SK-N-SH (cell line): ENCODE results near the gene PRSS3. TPM values are rescaled to one million over a fixed set of nuclear protein-coding genes. Genes with fewer than 3 reads are reported as not detected.

Experiments
- CTCF ChIA-PET: fragments of 300-600, 350-600 bp; formaldehyde crosslinking; extraction: SDS; loops from one replicate; lab custom pipeline; 2021; lab: Yijun Ruan, JAX
- POLR2A ChIA-PET: fragments of 350-600 bp; sonication (Branson Sonifier 250); formaldehyde crosslinking; extraction: SDS; loops from one replicate; lab custom pipeline; 2020; ENCODE audit warnings: antibody characterized with exemption, inconsistent platforms; lab: Yijun Ruan, JAX
- DNase-seq: peaks from one replicate; pipeline ENCODE4 v3.0.0; 2012
- H2AFZ ChIP-seq: fragments of 200-600 bp; sonication (generic); 2 replicates; pipeline ENCODE4 v1.8.1; 2016; ENCODE audit warnings: antibody characterized with exemption, mild to moderate bottlenecking, low read depth
- H3F3A ChIP-seq: fragments of 200-600 bp; sonication (generic); replicated peaks from 2 replicates; pipeline ENCODE3; 2016; ENCODE audit warnings: antibody characterized with exemption, mild to moderate bottlenecking; ENCODE audit not compliant: insufficient read depth
- H3K27ac ChIP-seq, 2 experiments: fragments of 200-500 bp in 1 of 2; fragments of 200-600 bp in 1 of 2; sonication (Bioruptor generic) in 1 of 2; sonication (generic), shearing (Covaris generic) in 1 of 2; 2 replicates each; pipeline versions ENCODE4 v1.5.1 to v1.6.1; 2014 to 2016; ENCODE audit warnings: low read depth in 2 of 2, inconsistent platforms in 1 of 2, low read length in 1 of 2, mild to moderate bottlenecking in 1 of 2, mixed read lengths in 1 of 2
- H3K27me3 ChIP-seq: fragments of 200-600 bp; sonication (generic), shearing (Covaris generic); 2 replicates; pipeline ENCODE4 v1.6.1; 2016; ENCODE audit warnings: mixed run types; ENCODE audit not compliant: insufficient read depth
- H3K36me3 ChIP-seq, 2 experiments: fragments of 200-500 bp in 1 of 2; fragments of 200-600 bp in 1 of 2; sonication (Bioruptor generic) in 1 of 2; sonication (generic) in 1 of 2; replicated peaks in 1 of 2; 2 replicates each; pipeline versions ENCODE3 to v1.5.1; 2014 to 2016; ENCODE audit warnings: low read length in 1 of 2, mild to moderate bottlenecking in 1 of 2; ENCODE audit not compliant: insufficient read depth in 2 of 2, control insufficient read depth in 1 of 2
- H3K4me1 ChIP-seq, 2 experiments: fragments of 200-500 bp in 1 of 2; fragments of 200-600 bp in 1 of 2; sonication (Bioruptor generic) in 1 of 2; sonication (generic), shearing (Covaris generic) in 1 of 2; 2 replicates each; pipeline versions ENCODE4 v1.5.1 to v1.6.1; 2014 to 2016; ENCODE audit warnings: low read depth in 1 of 2, low read length in 1 of 2, mixed run types in 1 of 2; ENCODE audit not compliant: insufficient read depth in 2 of 2, control insufficient read depth in 1 of 2
- H3K4me2 ChIP-seq: fragments of 200-600 bp; sonication (generic), shearing (Covaris generic); 2 replicates; pipeline ENCODE4 v1.6.1; 2017; ENCODE audit warnings: mixed run types
- H3K4me3 ChIP-seq, 2 experiments: fragments of 200-500 bp in 1 of 2; fragments of 200-600 bp in 1 of 2; sonication (Bioruptor generic) in 1 of 2; sonication (generic), shearing (Covaris generic) in 1 of 2; 2 replicates each; pipeline versions ENCODE4 v1.5.1 to v1.8.1; 2014 to 2016; ENCODE audit warnings: low read depth in 2 of 2, inconsistent platforms in 1 of 2, low read length in 1 of 2, mild to moderate bottlenecking in 1 of 2, mixed read lengths in 1 of 2, moderate library complexity in 1 of 2
- H3K79me2 ChIP-seq: fragments of 200-600 bp; sonication (generic); 2 replicates; pipeline ENCODE4 v1.8.1; 2017; ENCODE audit warnings: mild to moderate bottlenecking; ENCODE audit not compliant: insufficient read depth
- H3K9ac ChIP-seq: fragments of 200-600 bp; sonication (generic); 2 replicates; pipeline ENCODE4 v1.6.1; 2017; ENCODE audit warnings: mixed run types
- H3K9me2 ChIP-seq: fragments of 200-600 bp; sonication (generic); 2 replicates; pipeline ENCODE4 v1.6.1; 2017; ENCODE audit warnings: mixed run types
- H3K9me3 ChIP-seq: fragments of 200-600 bp; sonication (generic); 2 replicates; pipeline ENCODE4 v1.6.1; 2017; ENCODE audit warnings: mixed run types, mild to moderate bottlenecking, moderate library complexity
- H4K20me1 ChIP-seq: fragments of 200-600 bp; sonication (generic); 2 replicates; pipeline ENCODE4 v1.6.1; 2017; ENCODE audit warnings: mild to moderate bottlenecking, mixed run types; ENCODE audit not compliant: insufficient read depth
- CTCF ChIP-seq: fragments of 200-600 bp; sonication (generic); IDR thresholded peaks from 2 replicates; pipeline ENCODE4 v1.6.1; 2017; ENCODE audit warnings: antibody characterized with exemption, mild to moderate bottlenecking, moderate library complexity
- ELF1 ChIP-seq: IDR thresholded peaks from 2 replicates; pipeline ENCODE4 v1.4.0; 2012
- EZH2phosphoT487 ChIP-seq: fragments of 200-600 bp; sonication (generic); IDR thresholded peaks from 2 replicates; pipeline ENCODE4 v1.6.1; 2017; ENCODE audit warnings: low read depth, mixed run types, mild to moderate bottlenecking, antibody characterized with exemption, moderate library complexity, borderline replicate concordance
- FOSL2 ChIP-seq: IDR thresholded peaks from 2 replicates; pipeline ENCODE4 v1.4.0; 2012; ENCODE audit warnings: low read depth, mild to moderate bottlenecking, moderate library complexity, borderline replicate concordance
- FOXJ3 ChIP-seq: sonication (generic); formaldehyde crosslinking; IDR thresholded peaks from 2 replicates; pipeline ENCODE4 v1.5.1; 2020; ENCODE audit warnings: mild to moderate bottlenecking, missing genetic modification reagents
- GATA2 ChIP-seq: sonication (generic); formaldehyde crosslinking; IDR thresholded peaks from 2 replicates; pipeline ENCODE4 v1.5.0; 2020; ENCODE audit warnings: mild to moderate bottlenecking, missing genetic modification reagents
- JUND ChIP-seq: IDR thresholded peaks from 2 replicates; pipeline ENCODE4 v1.4.0; 2012
- MEF2A ChIP-seq: IDR thresholded peaks from 2 replicates; pipeline ENCODE4 v1.4.0; 2012; ENCODE audit warnings: low read depth, borderline replicate concordance
- NRF1 ChIP-seq: IDR thresholded peaks from 2 replicates; pipeline ENCODE4 v1.6.1; 2012; ENCODE audit warnings: low read depth, mild to moderate bottlenecking, low read length
- RAD21 ChIP-seq: IDR thresholded peaks from 2 replicates; pipeline ENCODE4 v1.6.1; 2012; ENCODE audit warnings: mild to moderate bottlenecking, low read length
- RCOR1 ChIP-seq: fragments of 150-350 bp; IDR thresholded peaks from 2 replicates; pipeline ENCODE4 v1.6.1; 2017; ENCODE audit warnings: antibody characterized with exemption, low read length
- REST ChIP-seq: IDR thresholded peaks from 2 replicates; pipeline ENCODE4 v1.6.1; 2012; ENCODE audit warnings: mild to moderate bottlenecking, low read depth, low read length, moderate library complexity
- RFX5 ChIP-seq: IDR thresholded peaks from 2 replicates; pipeline ENCODE4 v1.6.1; 2012; ENCODE audit warnings: mild to moderate bottlenecking, improper control_type of control experiment, low read length
- SMC3 ChIP-seq: IDR thresholded peaks from 2 replicates; pipeline ENCODE4 v1.6.1; 2012; ENCODE audit warnings: low read depth, low read length, improper control_type of control experiment
- TEAD4 ChIP-seq: IDR thresholded peaks from 2 replicates; pipeline ENCODE4 v1.4.0; 2012; ENCODE audit warnings: mild to moderate bottlenecking, borderline replicate concordance; ENCODE audit not compliant: insufficient read depth
- USF1 ChIP-seq: IDR thresholded peaks from 2 replicates; pipeline ENCODE4 v1.4.0; 2012; ENCODE audit warnings: low read depth, borderline replicate concordance
- YY1 ChIP-seq: IDR thresholded peaks from 2 replicates; pipeline ENCODE4 v1.4.0; 2012; ENCODE audit warnings: low read depth, mild to moderate bottlenecking
- ZBTB33 ChIP-seq: IDR thresholded peaks from 2 replicates; pipeline ENCODE4 v1.4.0; 2012; ENCODE audit warnings: low read depth, borderline replicate concordance
- WGBS: methylation state at CpG from one replicate; pipeline ENCODE4 v1.1.6; 2017; ENCODE audit warnings: low lambda C conversion rate; 5-methylcytosine and 5-hydroxymethylcytosine counted together
- polyA plus RNA-seq, 3 experiments: library from polyadenylated mRNA; depleted of rRNA; stranded (reverse); fragments of >200 nt; gene quantifications; 2 replicates each; pipeline ENCODE4 v1.2.3, GENCODE V29; 2012

PRSS3 gene
- polyA plus RNA-seq, 1 of the 3 experiments (the other 2 are of a cell fraction): 4.7 TPM

GRCh38 chr9:33840381-33840780, 45.0 kb downstream of the PRSS3 start:
- ChIA-PET CTCF (interaction anchor here (0.9 kb wide), 1 partner anchor 12 kb away, joined by 3 read pairs; no protein-coding TSS in a partner anchor), POLR2A (no interaction called here)
- 77% methylated on average over 2 of the region's 2 CpGs for WGBS
- no peak for TF ChIP-seq ZBTB33
- TF ChIP-seq SMC3: no peak
- Histone ChIP-seq H3K27ac (no peak overlapping the region), H4K20me1 (peaks cover 99% of the 10 kb centered on the region), H3K9me3 (no peaks in the 10 kb centered on the region), H3K9ac (no peak overlapping the region), H3K9me2 (no peaks in the 10 kb centered on the region), H3K4me3 (no peak overlapping the region), H3K4me2 (no peak overlapping the region), H2AFZ (no peak overlapping the region), H3F3A (peaks cover 16% of the 10 kb centered on the region), H3K36me3 (no peaks in the 10 kb centered on the region), H3K79me2 (peaks cover 100% of the 10 kb centered on the region), H3K27me3 (no peaks in the 10 kb centered on the region), H3K4me1 (peaks cover 0 to 12% of the 10 kb centered on the region in 2 experiments; a peak in 2 of 4 replicates)
- DNase-seq: no peak

GRCh38 chr9:33843312-33843961, 48.1 kb downstream of the PRSS3 start:
- H3K79me2 ChIP-seq: peaks cover 100% of the 10 kb centered on the region
- DNase-seq: no peak
- H3K9me2 ChIP-seq: no peaks in the 10 kb centered on the region
- 97% methylated on average over 5 of the region's 5 CpGs for WGBS
- H3K4me2 ChIP-seq: no peak overlapping the region
- H3K4me1 ChIP-seq: peaks cover 0 to 12% of the 10 kb centered on the region in 2 experiments; a peak in 2 of 4 replicates
- peaks cover 100% of the 10 kb centered on the region for H4K20me1 ChIP-seq
- H3K36me3 ChIP-seq: no peaks in the 10 kb centered on the region
- H3K9ac ChIP-seq: no peak overlapping the region
- TF ChIP-seq YY1 (no peak), NRF1 (no peak), USF1 (no peak), RFX5 (no peak), EZH2phosphoT487 (no peak), FOXJ3 (no peak), RCOR1 (no peak), CTCF (no peak), TEAD4 (no peak), JUND (no peak), ELF1 (no peak), SMC3 (no peak), MEF2A (no peak), FOSL2 (no peak), RAD21 (no peak), GATA2 (CRISPR knock-in tag) (no peak), REST (no peak)
- ChIA-PET CTCF (interaction anchor here (1.7 to 2.1 kb wide), 2 partner anchors 9 to 29 kb away, joined by 7 to 8 read pairs; no protein-coding TSS in a partner anchor), POLR2A (no interaction called here)
- no peaks in the 10 kb centered on the region for H3K9me3 ChIP-seq
- H3K4me3 ChIP-seq: no peak overlapping the region
- H3K27me3 ChIP-seq: no peaks in the 10 kb centered on the region
- H3F3A ChIP-seq: peaks cover 31% of the 10 kb centered on the region
- no peak overlapping the region for H3K27ac ChIP-seq
- H2AFZ ChIP-seq: no peak overlapping the region
